Testis (tissue), 3 donors: Measurements from ENCODE around the gene TCF12. TPM values are rescaled to one million over a fixed set of nuclear protein-coding genes. Genes with fewer than 3 reads are reported as not detected.

ENCODE experiments used
- DNase-seq: peaks from one replicate; pipeline ENCODE4 v3.0.0-alpha.2; 2019
- H3K27ac ChIP-seq, 2 donors: fragments of 200-600 bp; sonication (generic); one replicate each; pipeline ENCODE4 v1.5.1; 2019
- H3K27me3 ChIP-seq: fragments of 200-600 bp; sonication (generic); one replicate; pipeline ENCODE4 v1.5.1; 2019
- H3K36me3 ChIP-seq: fragments of 200-600 bp; sonication (generic); one replicate; pipeline ENCODE4 v1.5.1; 2017; ENCODE audit warnings: low read depth; ENCODE audit errors: missing control alignments
- H3K4me1 ChIP-seq: fragments of 200-600 bp; sonication (generic); one replicate; pipeline ENCODE4 v1.5.1; 2019
- H3K4me3 ChIP-seq, 2 donors: fragments of 200-600 bp; sonication (generic); one replicate each; pipeline ENCODE4 v1.5.1; 2017 to 2019
- H3K9me3 ChIP-seq: fragments of 200-600 bp; sonication (generic); one replicate; pipeline ENCODE4 v1.5.1; 2017
- CTCF ChIP-seq, 3 experiments: fragments of 450-650 bp in 2 of 3; fragments of 200-600 bp in 1 of 3; sonication (generic) in 1 of 3; IDR thresholded peaks; one replicate each; pipeline ENCODE4 v1.5.1; 2016 to 2019; ENCODE audit warnings: antibody characterized with exemption in 3 of 3, mild to moderate bottlenecking in 2 of 3, moderate library complexity in 1 of 3
- POLR2A ChIP-seq: fragments of 450-650 bp; IDR thresholded peaks from one replicate; pipeline ENCODE4 v1.6.1; 2017; ENCODE audit warnings: antibody characterized with exemption, mild to moderate bottlenecking, moderate library complexity
- WGBS, 2 donors: methylation state at CpG; one replicate each; pipeline ENCODE4 v1.1.5; 2018; 5-methylcytosine and 5-hydroxymethylcytosine counted together
- intact Hi-C: fragments of 100-400 bp; cut with DNase I; formaldehyde crosslinking; loops from one replicate; pipeline ENCODE4 v1.15.1; 2023; ENCODE audit warnings: low total_unique reads
- polyA plus RNA-seq: library from polyadenylated mRNA; stranded (reverse); fragments of 350-450 nt; fragmentation: Illumina TruSeq; extraction: RNeasy Lipid Tissue Mini Kit (QIAGEN cat#74804); gene quantifications from one replicate; pipeline ENCODE4 v1.2.3, GENCODE V29; 2014; ENCODE audit warnings: low read depth, low replicate concordance; ENCODE audit not compliant: insufficient read depth
- total RNA-seq, 2 donors: library from RNA; depleted of rRNA; stranded (reverse); fragments of >200 nt; gene quantifications; one replicate each; pipeline ENCODE4 v1.2.3, GENCODE V29; 2016

Gene TCF12
- total and polyA plus RNA-seq, 3 donors from 2014 or later: 51.8 to 152 (median 146) TPM

- Histone ChIP-seq H3K27ac (no peak overlapping the region), H3K4me1 (no peaks in the 10 kb centered on the region), H3K9me3 (no peaks in the 10 kb centered on the region), H3K27me3 (no peaks in the 10 kb centered on the region), H3K36me3 (no peaks in the 10 kb centered on the region), H3K4me3 (no peak overlapping the region)
- TF ChIP-seq POLR2A: no peak
- no peak for TF ChIP-seq CTCF (IDR thresholded peaks at IDR 0.05)
- no peak for DNase-seq
- 82 to 96% methylated on average over 6 to 7 of the region's 7 CpGs for WGBS, 2 donors
- intact Hi-C loops: no loop called here
Observed at GRCh38 chr15:56910801-56911200, 7.6 kb upstream of the TCF12 start.

- Histone ChIP-seq H3K4me1 (peaks cover 6% of the 10 kb centered on the region), H3K4me3 (no peak overlapping the region), H3K36me3 (no peaks in the 10 kb centered on the region), H3K27ac (no peak overlapping the region), H3K9me3 (no peaks in the 10 kb centered on the region), H3K27me3 (no peaks in the 10 kb centered on the region)
- 80 to 87% methylated on average over 3 of the region's 3 CpGs for WGBS, 2 donors
- intact Hi-C loops: no loop called here
- TF ChIP-seq POLR2A (no peak), CTCF (IDR thresholded peaks at IDR 0.05) (no peak)
- no peak for DNase-seq
Observed at GRCh38 chr15:56913241-56913640, 5.2 kb upstream of the TCF12 start.

- intact Hi-C loops: no loop called here
- no peaks in the 10 kb centered on the region for H3K9me3 ChIP-seq
- no peak overlapping the region for H3K27ac ChIP-seq
- no peak overlapping the region for H3K4me3 ChIP-seq
- DNase-seq: no peak
- TF ChIP-seq POLR2A (no peak), CTCF (IDR thresholded peaks at IDR 0.05) (no peak)
- WGBS, 2 donors: 72 to 74% methylated on average over 2 of the region's 2 CpGs
- H3K27me3 ChIP-seq: no peaks in the 10 kb centered on the region
- no peaks in the 10 kb centered on the region for H3K36me3 ChIP-seq
- H3K4me1 ChIP-seq: peaks cover 6% of the 10 kb centered on the region
Observed at GRCh38 chr15:56913670-56914069, 4.8 kb upstream of the TCF12 start.

GRCh38 chr15:56915888-56916287 lies 2.6 kb upstream of the TCF12 start:
- H3K27ac ChIP-seq: no peak overlapping the region
- no peak for DNase-seq
- peaks cover 6% of the 10 kb centered on the region for H3K4me1 ChIP-seq
- no peaks in the 10 kb centered on the region for H3K36me3 ChIP-seq
- H3K9me3 ChIP-seq: no peaks in the 10 kb centered on the region
- WGBS, 2 donors: 86 to 89% methylated on average over 4 of the region's 4 CpGs
- no peak overlapping the region for H3K4me3 ChIP-seq
- intact Hi-C loops: no loop called here
- TF ChIP-seq POLR2A (no peak), CTCF (IDR thresholded peaks at IDR 0.05) (no peak)
- no peaks in the 10 kb centered on the region for H3K27me3 ChIP-seq

- DNase-seq: no peak
- Histone ChIP-seq H3K27me3 (no peaks in the 10 kb centered on the region), H3K27ac (peak overlapping the region in 1 of 2 donors; percentile 98), H3K36me3 (no peaks in the 10 kb centered on the region), H3K4me1 (peaks cover 6% of the 10 kb centered on the region), H3K4me3 (peak overlapping the region; percentile 94 to 95), H3K9me3 (no peaks in the 10 kb centered on the region)
- 70 to 87% methylated on average over 8 of the region's 8 CpGs for WGBS, 2 donors
- intact Hi-C loops: no loop called here
- no peak for TF ChIP-seq POLR2A
Observed at GRCh38 chr15:56916825-56917477, 1.5 kb upstream of the TCF12 start.
